HepG2 (cell line): ENCODE data around the gene PKP4. TPM values are rescaled to one million over a fixed set of nuclear protein-coding genes. Genes with fewer than 3 reads are reported as not detected.
A peak's percentile ranks its signal among the peaks of the same experiment; 100 is the strongest.

Experiments
- ELF3 ChIP-seq: IDR thresholded peaks from 2 replicates; pipeline ENCODE4 v1.6.1; 2016; ENCODE audit warnings: missing genetic modification reagents, missing compliant biosample characterization
- EP300 ChIP-seq, 3 experiments: sonication (generic) in 1 of 3; formaldehyde crosslinking in 1 of 3; IDR thresholded peaks; 2 replicates each; pipeline versions ENCODE4 v1.5.1 to v1.6.1; 2011 to 2020; ENCODE audit warnings: low read depth in 2 of 3, low read length in 2 of 3, borderline replicate concordance in 1 of 3, improper control_type of control experiment in 1 of 3, mild to moderate bottlenecking in 1 of 3, missing genetic modification reagents in 1 of 3, moderate library complexity in 1 of 3
- PAXIP1 ChIP-seq: sonication (generic); formaldehyde crosslinking; conservative IDR thresholded peaks from 2 replicates; pipeline ENCODE4 v1.4.0; 2020; ENCODE audit warnings: mild to moderate bottlenecking, missing genetic modification reagents, moderate library complexity
- SMARCC2 ChIP-seq: fragments of 450-650 bp; IDR thresholded peaks from 2 replicates; pipeline ENCODE4 v1.6.1; 2017; ENCODE audit warnings: antibody characterized with exemption, mild to moderate bottlenecking
- SMARCE1 ChIP-seq: fragments of 450-650 bp; IDR thresholded peaks from 2 replicates; pipeline ENCODE4 v1.6.1; 2017; ENCODE audit warnings: borderline replicate concordance
- TEAD3 ChIP-seq: optimal IDR thresholded peaks from 2 replicates; pipeline ENCODE3; 2016; ENCODE audit warnings: borderline replicate concordance
- polyA plus RNA-seq, 8 experiments: library from polyadenylated mRNA; depleted of rRNA in 3 of 8; stranded (reverse) in 7 of 8; unstranded in 1 of 8; fragments of >200 nt; fragmentation: Illumina TruSeq in 4 of 8; extraction: Trizol in 4 of 8; gene quantifications; 2 replicates each; pipeline versions ENCODE4 v1.2.1 to v1.2.3, GENCODE V29; 2011 to 2016; ENCODE audit warnings: low read depth in 4 of 8, missing spikeins in 1 of 8, mixed read lengths in 1 of 8; ENCODE audit not compliant: insufficient read depth in 1 of 8
- total RNA-seq, 5 experiments: library from RNA; depleted of rRNA; stranded (reverse); fragments of >200 nt; fragmentation: Illumina TruSeq; extraction: Trizol; gene quantifications; 2 replicates each; pipeline ENCODE4 v1.2.3, GENCODE V29; 2016; ENCODE audit warnings: low read depth in 1 of 5
- TF ChIP-seq, protein P1 (sequence below): sonication (generic); formaldehyde crosslinking; IDR thresholded peaks from 2 replicates; pipeline ENCODE4 v1.4.0; 2020; ENCODE audit warnings: low read depth, missing genetic modification reagents

Gene PKP4
- total and polyA plus RNA-seq, 2 of the 13 experiments (the other 11 are each of a cell fraction or from before 2014, with no cell fraction given): 80.9 to 90.5 TPM

GRCh38 chr2:158502974-158503373, 46.2 kb downstream of the PKP4 start (continued):
- TF ChIP-seq PAXIP1 (CRISPR knock-in tag): 0 out of 2 replicates have a peak, but pooled peaks have one; percentile 18
- TF ChIP-seq TEAD3 (CRISPR knock-in tag): peak; percentile 88
- TF ChIP-seq SMARCE1: peak; percentile 78
- peak; percentile 58; the same call in 1 of the 2 replicates for TF ChIP-seq SMARCC2
- TF ChIP-seq ELF3 (CRISPR knock-in tag): 0 out of 2 replicates have a peak, but pooled peaks have one; percentile 10
- TF ChIP-seq, protein P1, sequence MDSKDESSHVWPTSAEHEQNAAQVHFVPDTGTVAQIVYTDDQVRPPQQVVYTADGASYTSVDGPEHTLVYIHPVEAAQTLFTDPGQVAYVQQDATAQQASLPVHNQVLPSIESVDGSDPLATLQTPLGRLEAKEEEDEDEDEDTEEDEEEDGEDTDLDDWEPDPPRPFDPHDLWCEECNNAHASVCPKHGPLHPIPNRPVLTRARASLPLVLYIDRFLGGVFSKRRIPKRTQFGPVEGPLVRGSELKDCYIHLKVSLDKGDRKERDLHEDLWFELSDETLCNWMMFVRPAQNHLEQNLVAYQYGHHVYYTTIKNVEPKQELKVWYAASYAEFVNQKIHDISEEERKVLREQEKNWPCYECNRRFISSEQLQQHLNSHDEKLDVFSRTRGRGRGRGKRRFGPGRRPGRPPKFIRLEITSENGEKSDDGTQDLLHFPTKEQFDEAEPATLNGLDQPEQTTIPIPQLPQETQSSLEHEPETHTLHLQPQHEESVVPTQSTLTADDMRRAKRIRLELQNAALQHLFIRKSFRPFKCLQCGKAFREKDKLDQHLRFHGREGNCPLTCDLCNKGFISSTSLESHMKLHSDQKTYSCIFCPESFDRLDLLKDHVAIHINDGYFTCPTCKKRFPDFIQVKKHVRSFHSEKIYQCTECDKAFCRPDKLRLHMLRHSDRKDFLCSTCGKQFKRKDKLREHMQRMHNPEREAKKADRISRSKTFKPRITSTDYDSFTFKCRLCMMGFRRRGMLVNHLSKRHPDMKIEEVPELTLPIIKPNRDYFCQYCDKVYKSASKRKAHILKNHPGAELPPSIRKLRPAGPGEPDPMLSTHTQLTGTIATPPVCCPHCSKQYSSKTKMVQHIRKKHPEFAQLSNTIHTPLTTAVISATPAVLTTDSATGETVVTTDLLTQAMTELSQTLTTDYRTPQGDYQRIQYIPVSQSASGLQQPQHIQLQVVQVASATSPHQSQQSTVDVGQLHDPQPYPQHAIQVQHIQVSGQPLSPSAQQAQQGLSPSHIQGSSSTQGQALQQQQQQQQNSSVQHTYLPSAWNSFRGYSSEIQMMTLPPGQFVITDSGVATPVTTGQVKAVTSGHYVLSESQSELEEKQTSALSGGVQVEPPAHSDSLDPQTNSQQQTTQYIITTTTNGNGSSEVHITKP (CRISPR knock-in tag): 0 out of 2 replicates have a peak, but pooled peaks have one; percentile 32
- TF ChIP-seq EP300 (IDR thresholded peaks at IDR 0.05; ENCODE audit: low read depth in 2 of 2, low read length in 2 of 2): 0 out of 4 replicates have a peak, but pooled peaks of 1 of the 2 experiments have one; percentile 25
- TF ChIP-seq EP300 (CRISPR knock-in tag; IDR thresholded peaks at IDR 0.05; ENCODE audit: borderline replicate concordance): no peak
- TF ChIP-seq, all 625 proteins: peak for 16
